ENCODE data around the gene SETD6.
"Not testable (repeated sequence)": the region's sequence is repeated elsewhere in the genome, so short reads cannot be mapped to it uniquely, and the experiment has no call there.

SETD6 gene

GRCh38 chr16:58515125-58515870 lies at the start of gene SETD6:
Gene SETD6, plus strand, starts transcription at chr16:58515517. Its CDS starts 21 bp downstream, at chr16:58515538.
- peak; percentile 71 for DNase-seq (ENCODE audit: low read depth)

GRCh38 chr16:58465817-58466216 lies 49.5 kb upstream of the SETD6 start:
- DNase-seq (ENCODE audit: low read depth) = no peak

- no peak for DNase-seq (ENCODE audit: low read depth)
Observed at GRCh38 chr16:58466396-58466795, 48.9 kb upstream of the SETD6 start.

- DNase-seq (ENCODE audit: low read depth) = no peak
Observed at GRCh38 chr16:58467905-58468304, 47.4 kb upstream of the SETD6 start.

GRCh38 chr16:58471209-58471975 lies 43.9 kb upstream of the SETD6 start:
- DNase-seq (ENCODE audit: low read depth) = no peak

GRCh38 chr16:58472266-58472665 lies 43.1 kb upstream of the SETD6 start:
- DNase-seq (ENCODE audit: low read depth) = no peak

- DNase-seq (ENCODE audit: low read depth) = no peak
Observed at GRCh38 chr16:58472827-58473226, 42.5 kb upstream of the SETD6 start.

- DNase-seq (ENCODE audit: low read depth) = no peak
Observed at GRCh38 chr16:58474296-58474695, 41.0 kb upstream of the SETD6 start.

GRCh38 chr16:58475091-58475619 lies 40.2 kb upstream of the SETD6 start:
- no peak for DNase-seq (ENCODE audit: low read depth)

- DNase-seq (ENCODE audit: low read depth) = no peak
Observed at GRCh38 chr16:58476791-58477190, 38.5 kb upstream of the SETD6 start.

- DNase-seq (ENCODE audit: low read depth) = no peak
Observed at GRCh38 chr16:58478427-58478826, 36.9 kb upstream of the SETD6 start.

- no peak for DNase-seq (ENCODE audit: low read depth)
Observed at GRCh38 chr16:58481226-58481869, 34.0 kb upstream of the SETD6 start.

- DNase-seq (ENCODE audit: low read depth) = no peak
Observed at GRCh38 chr16:58481931-58482330, 33.4 kb upstream of the SETD6 start.

GRCh38 chr16:58485184-58485887 lies 30.0 kb upstream of the SETD6 start:
- DNase-seq (ENCODE audit: low read depth) = no peak

GRCh38 chr16:58487566-58488351 lies 27.6 kb upstream of the SETD6 start:
- DNase-seq (ENCODE audit: low read depth) = peak; percentile 50

GRCh38 chr16:58488531-58488930 lies 26.8 kb upstream of the SETD6 start:
- no peak for DNase-seq (ENCODE audit: low read depth)

- no peak for DNase-seq (ENCODE audit: low read depth)
Observed at GRCh38 chr16:58490065-58490464, 25.3 kb upstream of the SETD6 start.

GRCh38 chr16:58490539-58490938 lies 24.8 kb upstream of the SETD6 start:
- not testable (repeated sequence) for DNase-seq (ENCODE audit: low read depth)

GRCh38 chr16:58492066-58492465 lies 23.3 kb upstream of the SETD6 start:
- no peak for DNase-seq (ENCODE audit: low read depth)

GRCh38 chr16:58492735-58493134 lies 22.6 kb upstream of the SETD6 start:
- no peak for DNase-seq (ENCODE audit: low read depth)

GRCh38 chr16:58493756-58494431 lies 21.4 kb upstream of the SETD6 start:
- no peak for DNase-seq (ENCODE audit: low read depth)

Data from fibroblast of the conjunctiva (primary cell).